ENCODE results near the gene COMMD10.

DNA sequence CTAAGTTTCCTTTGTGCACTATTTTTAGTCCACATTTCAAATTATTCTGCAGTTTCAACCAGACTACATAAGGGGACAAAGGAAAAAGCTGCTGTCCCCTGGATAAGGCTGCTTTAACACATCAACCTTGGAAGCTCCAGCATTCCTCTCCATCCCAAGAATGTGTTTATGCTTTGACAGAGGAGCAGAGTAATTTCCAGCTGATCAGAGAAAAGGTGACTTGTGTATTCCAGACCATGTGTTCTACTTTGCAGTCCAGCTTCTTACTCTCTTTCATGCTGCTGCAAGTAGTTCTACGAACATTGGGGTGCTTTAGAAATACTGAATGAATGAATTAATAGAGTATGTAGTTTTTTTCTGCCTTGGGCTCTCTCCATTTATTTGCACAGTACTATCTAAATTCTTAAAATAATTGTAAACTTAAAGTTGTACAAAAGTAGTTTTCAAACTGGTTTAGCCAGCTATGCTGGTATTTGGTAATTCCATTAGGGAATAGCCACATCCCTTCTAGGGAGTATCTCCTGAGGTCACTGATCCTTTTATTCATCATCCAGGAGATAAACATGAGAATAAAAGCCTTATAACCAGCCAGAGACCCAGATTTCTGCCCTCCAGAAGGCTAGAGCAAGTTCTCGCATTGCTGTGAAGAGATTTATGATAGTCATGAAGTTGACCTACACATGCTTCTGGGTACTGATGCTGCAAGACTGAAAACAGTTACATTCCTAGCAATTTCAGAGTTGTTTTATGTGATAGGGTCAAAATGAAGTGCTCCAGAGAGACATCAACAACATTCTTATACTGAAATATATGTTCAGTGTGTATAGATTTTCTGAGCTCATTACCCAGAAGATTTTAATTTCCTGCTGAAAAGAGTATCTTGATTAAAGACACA is 215.2 kb downstream of the COMMD10 start:
- TF ChIP-seq REST (IDR thresholded peaks at IDR 0.05; ENCODE audit: borderline replicate concordance) (no peak), CTCF (IDR thresholded peaks at IDR 0.05; ENCODE audit: poor library complexity, severe bottlenecking) (no peak)

All from neural cell (in vitro differentiated cells).